ENCODE data around the gene FCRL4.

- TF ChIP-seq CTCF (IDR thresholded peaks at IDR 0.05) (no peak), POLR2A (IDR thresholded peaks at IDR 0.05) (no peak)
These were observed 24.6 kb upstream of the FCRL4 start for GRCh38 chr1:157622471-157622870.
